H9 (cell line): ENCODE measurements around the gene HACL1. TPM values are rescaled to one million over a fixed set of nuclear protein-coding genes. Genes with fewer than 3 reads are reported as not detected.
"Not testable (repeated sequence)": the region's sequence is repeated elsewhere in the genome, so short reads cannot be mapped to it uniquely, and the experiment has no call there.

Source experiments
- DNase-seq: peaks from one replicate; pipeline ENCODE4 v3.0.0-alpha.2; 2017
- H2AFZ ChIP-seq: one replicate; pipeline ENCODE4 v1.6.1; 2013; ENCODE audit warnings: mild to moderate bottlenecking, low read length, control low read depth, moderate library complexity
- H2AK5ac ChIP-seq: 2 replicates; pipeline ENCODE4 v1.6.1; 2013; ENCODE audit warnings: low read length, control low read depth, mixed read lengths; ENCODE audit not compliant: insufficient read length
- H2BK120ac ChIP-seq: one replicate; pipeline ENCODE4 v1.6.1; 2013; ENCODE audit warnings: low read depth, mild to moderate bottlenecking, low read length, control low read depth, inconsistent platforms; ENCODE audit not compliant: poor library complexity, severe bottlenecking
- H2BK12ac ChIP-seq: 2 replicates; pipeline ENCODE4 v1.6.1; 2013; ENCODE audit warnings: low read length, control low read depth, mixed read lengths, low read depth; ENCODE audit not compliant: insufficient read length
- H2BK15ac ChIP-seq: 2 replicates; pipeline ENCODE4 v1.6.1; 2013; ENCODE audit warnings: low read depth, low read length, control low read depth
- H2BK20ac ChIP-seq: one replicate; pipeline ENCODE4 v1.6.1; 2013; ENCODE audit warnings: low read depth, mild to moderate bottlenecking, low read length, control low read depth, inconsistent platforms; ENCODE audit not compliant: poor library complexity, severe bottlenecking
- H2BK5ac ChIP-seq: 2 replicates; pipeline ENCODE4 v1.6.1; 2013; ENCODE audit warnings: low read length, control low read depth, mixed read lengths; ENCODE audit not compliant: insufficient read length
- H3K14ac ChIP-seq: 2 replicates; pipeline ENCODE4 v1.6.1; 2013; ENCODE audit warnings: low read length, control low read depth; ENCODE audit not compliant: insufficient read depth
- H3K18ac ChIP-seq: 2 replicates; pipeline ENCODE4 v1.6.1; 2013; ENCODE audit warnings: low read depth, mild to moderate bottlenecking, mixed read lengths, low read length, control low read depth; ENCODE audit not compliant: insufficient read length
- H3K23ac ChIP-seq: 2 replicates; pipeline ENCODE4 v1.6.1; 2013; ENCODE audit warnings: low read length, control low read depth, mixed read lengths, low read depth; ENCODE audit not compliant: insufficient read length
- H3K23me2 ChIP-seq: 2 replicates; pipeline ENCODE4 v1.6.1; 2013; ENCODE audit warnings: low read depth, mild to moderate bottlenecking, mixed read lengths, low read length, control low read depth; ENCODE audit not compliant: insufficient read length, poor library complexity, severe bottlenecking
- H3K27ac ChIP-seq: 2 replicates; pipeline ENCODE4 v1.5.1; 2013; ENCODE audit warnings: low read length, control low read depth, mixed read lengths, low read depth; ENCODE audit not compliant: insufficient read length
- H3K27me3 ChIP-seq: 2 replicates; pipeline ENCODE4 v1.6.1; 2013; ENCODE audit warnings: low read length, control low read depth, inconsistent platforms; ENCODE audit not compliant: insufficient read depth
- H3K4ac ChIP-seq: 2 replicates; pipeline ENCODE4 v1.6.1; 2013; ENCODE audit warnings: low read depth, mild to moderate bottlenecking, control low read depth, inconsistent platforms, low read length, moderate library complexity
- H3K4me1 ChIP-seq: 2 replicates; pipeline ENCODE4 v1.6.1; 2013; ENCODE audit warnings: low read length, control low read depth, inconsistent platforms; ENCODE audit not compliant: insufficient read depth
- H3K4me2 ChIP-seq: 2 replicates; pipeline ENCODE4 v1.6.1; 2013; ENCODE audit warnings: low read length, control low read depth, mixed read lengths; ENCODE audit not compliant: insufficient read length, insufficient read depth
- H3K56ac ChIP-seq: 2 replicates; pipeline ENCODE4 v1.6.1; 2013; ENCODE audit warnings: low read depth, mild to moderate bottlenecking, mixed read lengths, low read length, control low read depth; ENCODE audit not compliant: insufficient read length
- H3K79me1 ChIP-seq: 2 replicates; pipeline ENCODE4 v1.6.1; 2013; ENCODE audit warnings: low read depth, mild to moderate bottlenecking, moderate library complexity, low read length, control low read depth, inconsistent platforms; ENCODE audit not compliant: insufficient read depth, poor library complexity, severe bottlenecking
- H3K79me2 ChIP-seq: 2 replicates; pipeline ENCODE4 v1.6.1; 2013; ENCODE audit warnings: low read length, control low read depth, inconsistent platforms; ENCODE audit not compliant: insufficient read depth
- H3K9ac ChIP-seq: 2 replicates; pipeline ENCODE4 v1.6.1; 2013; ENCODE audit warnings: low read length, control low read depth, mixed read lengths; ENCODE audit not compliant: insufficient read length; ENCODE audit errors: extremely low read depth
- H3K9me3 ChIP-seq: one replicate; pipeline ENCODE4 v1.6.1; 2013; ENCODE audit warnings: low read depth, low read length, inconsistent platforms; ENCODE audit not compliant: control insufficient read depth
- H3T11ph ChIP-seq: one replicate; pipeline ENCODE4 v1.6.1; 2013; ENCODE audit warnings: mild to moderate bottlenecking, low read length, control low read depth, inconsistent platforms
- H4K20me1 ChIP-seq: one replicate; pipeline ENCODE4 v1.6.1; 2013; ENCODE audit not compliant: control insufficient read depth, insufficient read length, insufficient read depth
- H4K5ac ChIP-seq: 2 replicates; pipeline ENCODE4 v1.6.1; 2013; ENCODE audit warnings: low read depth, mild to moderate bottlenecking, mixed read lengths, low read length, control low read depth; ENCODE audit not compliant: insufficient read length
- H4K8ac ChIP-seq: replicated peaks from 2 replicates; pipeline ENCODE4 v1.6.1; 2013; ENCODE audit warnings: low read length, control low read depth, mixed read lengths, low read depth; ENCODE audit not compliant: insufficient read length
- H4K91ac ChIP-seq: 2 replicates; pipeline ENCODE4 v1.6.1; 2013; ENCODE audit warnings: low read depth, mild to moderate bottlenecking, moderate library complexity, mixed read lengths, low read length, control low read depth; ENCODE audit not compliant: insufficient read length
- H3K27ac Mint-ChIP-seq, 3 experiments: 2 replicates in 2 of 3; 3 replicates in 1 of 3; pipeline ENCODE4 v1.8.0; 2020 to 2021; ENCODE audit warnings: mixed read lengths in 3 of 3, mild to moderate bottlenecking in 1 of 3, moderate library complexity in 1 of 3
- H3K27me3 Mint-ChIP-seq: 2 replicates; pipeline ENCODE4 v1.8.0; 2021; ENCODE audit warnings: low read depth, mild to moderate bottlenecking, moderate library complexity, mixed read lengths
- H3K36me3 Mint-ChIP-seq, 3 experiments: 2 replicates in 2 of 3; 3 replicates in 1 of 3; pipeline ENCODE4 v1.8.0; 2020 to 2021; ENCODE audit warnings: low read depth in 3 of 3, mixed read lengths in 3 of 3; ENCODE audit not compliant: insufficient read depth in 1 of 3
- H3K4me1 Mint-ChIP-seq, 2 experiments: 2 replicates each; pipeline ENCODE4 v1.8.0; 2020; ENCODE audit warnings: mixed read lengths in 2 of 2
- H3K4me3 Mint-ChIP-seq, 2 experiments: 2 replicates in 1 of 2; 3 replicates in 1 of 2; pipeline ENCODE4 v1.8.0; 2020 to 2021; ENCODE audit warnings: mild to moderate bottlenecking in 2 of 2, mixed read lengths in 2 of 2, moderate library complexity in 1 of 2
- H3K9me3 Mint-ChIP-seq, 2 experiments: 2 replicates in 1 of 2; 3 replicates in 1 of 2; pipeline ENCODE4 v1.8.0; 2020; ENCODE audit warnings: mild to moderate bottlenecking in 2 of 2, mixed read lengths in 2 of 2, moderate library complexity in 1 of 2
- WGBS: extraction: QIAGEN DNeasy Blood & Tissue Kit; methylation state at CpG from one replicate; pipeline ENCODE4 v1.1.7; 2013; ENCODE audit warnings: missing lambda C conversion rate, low lambda C conversion rate, mixed read lengths; ENCODE audit not compliant: insufficient read length; ENCODE audit errors: extremely low coverage; 5-methylcytosine and 5-hydroxymethylcytosine counted together
- total RNA-seq: library from RNA; stranded (reverse); gene quantifications from 2 replicates; pipeline ENCODE4 v1.2.1, GENCODE V29; 2021
- TF ChIP-seq, protein P1 (sequence below): fragments of 200-600 bp; sonication (generic); conservative IDR thresholded peaks from 3 replicates; pipeline ENCODE4 v1.8.0; 2021; ENCODE audit warnings: antibody characterized with exemption, mild to moderate bottlenecking

HACL1 gene
- total RNA-seq, 1 experiment from 2014 or later: 52.6 TPM

DNA sequence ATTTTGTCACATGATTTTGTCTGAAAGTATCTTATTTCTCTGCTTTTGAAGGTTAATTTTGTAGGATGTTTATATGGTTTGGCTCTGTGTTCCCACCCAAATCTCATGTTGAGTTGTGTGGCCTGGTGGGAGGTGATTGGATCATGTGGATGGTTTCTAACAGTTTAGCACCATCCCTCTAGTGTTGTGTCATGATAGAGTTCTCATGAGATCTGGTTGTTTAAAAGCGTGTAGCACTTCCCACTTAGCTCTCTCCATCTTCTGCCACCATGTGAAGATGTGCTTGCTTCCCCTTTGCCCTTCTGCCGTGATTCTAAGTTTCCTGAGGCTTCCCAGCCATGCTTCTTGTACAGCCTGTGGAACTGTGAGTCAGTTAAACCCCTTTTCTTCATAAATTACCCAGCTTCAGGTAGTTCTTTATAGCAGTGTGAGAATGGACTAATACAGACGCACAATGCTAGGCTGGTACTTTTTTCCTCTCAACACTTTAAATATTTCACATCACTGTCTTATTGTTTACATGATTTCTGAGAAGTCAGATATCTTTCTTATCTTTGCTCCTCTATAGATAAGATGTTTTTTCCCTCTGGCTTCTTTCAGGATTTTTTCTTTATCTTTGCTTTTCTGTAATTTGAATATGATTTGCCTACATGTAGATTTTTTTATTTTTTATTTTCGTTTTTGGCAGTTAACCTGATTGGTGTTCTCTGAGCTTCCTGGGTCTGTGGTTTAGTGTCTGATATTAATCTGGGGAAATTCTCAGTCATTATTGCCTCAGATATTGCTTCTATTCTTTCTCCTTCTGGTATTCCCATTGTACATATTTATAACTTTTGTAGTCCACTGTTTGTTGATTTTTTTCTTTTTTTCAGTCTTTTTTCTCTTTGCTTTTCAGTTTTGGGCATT is 22.4 kb upstream of the HACL1 start:
- H3K9me3 ChIP-seq: peaks cover 11% of the 10 kb centered on the region
- no peak overlapping the region for H2BK20ac ChIP-seq
- no peak overlapping the region for H4K5ac ChIP-seq
- H3K27ac Mint-ChIP-seq: no peak overlapping the region
- no peak overlapping the region for H2AFZ ChIP-seq
- no peak overlapping the region for H2BK12ac ChIP-seq
- TF ChIP-seq, protein P1, sequence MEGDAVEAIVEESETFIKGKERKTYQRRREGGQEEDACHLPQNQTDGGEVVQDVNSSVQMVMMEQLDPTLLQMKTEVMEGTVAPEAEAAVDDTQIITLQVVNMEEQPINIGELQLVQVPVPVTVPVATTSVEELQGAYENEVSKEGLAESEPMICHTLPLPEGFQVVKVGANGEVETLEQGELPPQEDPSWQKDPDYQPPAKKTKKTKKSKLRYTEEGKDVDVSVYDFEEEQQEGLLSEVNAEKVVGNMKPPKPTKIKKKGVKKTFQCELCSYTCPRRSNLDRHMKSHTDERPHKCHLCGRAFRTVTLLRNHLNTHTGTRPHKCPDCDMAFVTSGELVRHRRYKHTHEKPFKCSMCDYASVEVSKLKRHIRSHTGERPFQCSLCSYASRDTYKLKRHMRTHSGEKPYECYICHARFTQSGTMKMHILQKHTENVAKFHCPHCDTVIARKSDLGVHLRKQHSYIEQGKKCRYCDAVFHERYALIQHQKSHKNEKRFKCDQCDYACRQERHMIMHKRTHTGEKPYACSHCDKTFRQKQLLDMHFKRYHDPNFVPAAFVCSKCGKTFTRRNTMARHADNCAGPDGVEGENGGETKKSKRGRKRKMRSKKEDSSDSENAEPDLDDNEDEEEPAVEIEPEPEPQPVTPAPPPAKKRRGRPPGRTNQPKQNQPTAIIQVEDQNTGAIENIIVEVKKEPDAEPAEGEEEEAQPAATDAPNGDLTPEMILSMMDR: no peak
- peaks cover 0 to 2% of the 10 kb centered on the region in 2 experiments; a peak in 2 of 4 replicates for H3K4me1 Mint-ChIP-seq
- no peak overlapping the region for H3K18ac ChIP-seq
- no peak overlapping the region for H4K91ac ChIP-seq
- H4K20me1 ChIP-seq: no peaks in the 10 kb centered on the region
- H3T11ph ChIP-seq: no peak overlapping the region
- peaks cover 31 to 39% (median 35%) of the 10 kb centered on the region in 3 experiments for H3K36me3 Mint-ChIP-seq
- no peaks in the 10 kb centered on the region for H3K79me1 ChIP-seq
- no peaks in the 10 kb centered on the region for H3K27me3 ChIP-seq
- H3K27ac ChIP-seq: no peak overlapping the region
- DNase-seq: no peak
- H2BK120ac ChIP-seq: no peak overlapping the region
- no peaks in the 10 kb centered on the region for H3K27me3 Mint-ChIP-seq
- no peaks in the 10 kb centered on the region for H3K23me2 ChIP-seq
- H4K8ac ChIP-seq: no peak overlapping the region
- H3K23ac ChIP-seq: no peak overlapping the region
- no peak overlapping the region for H3K4me2 ChIP-seq
- H3K4me3 Mint-ChIP-seq: no peak overlapping the region
- no CpG with 5 or more reads among the region's 4 CpGs for WGBS
- H2BK5ac ChIP-seq: no peak overlapping the region
- no peaks in the 10 kb centered on the region for H3K79me2 ChIP-seq
- no peak overlapping the region for H3K4ac ChIP-seq
- no peak overlapping the region for H3K14ac ChIP-seq
- no peak overlapping the region for H2AK5ac ChIP-seq
- H3K4me1 ChIP-seq: no peaks in the 10 kb centered on the region
- H3K56ac ChIP-seq: no peak overlapping the region
- H2BK15ac ChIP-seq: no peak overlapping the region
- H3K9ac ChIP-seq: no peak overlapping the region
- peaks cover 32 to 42% of the 10 kb centered on the region in 2 experiments for H3K9me3 Mint-ChIP-seq

DNA sequence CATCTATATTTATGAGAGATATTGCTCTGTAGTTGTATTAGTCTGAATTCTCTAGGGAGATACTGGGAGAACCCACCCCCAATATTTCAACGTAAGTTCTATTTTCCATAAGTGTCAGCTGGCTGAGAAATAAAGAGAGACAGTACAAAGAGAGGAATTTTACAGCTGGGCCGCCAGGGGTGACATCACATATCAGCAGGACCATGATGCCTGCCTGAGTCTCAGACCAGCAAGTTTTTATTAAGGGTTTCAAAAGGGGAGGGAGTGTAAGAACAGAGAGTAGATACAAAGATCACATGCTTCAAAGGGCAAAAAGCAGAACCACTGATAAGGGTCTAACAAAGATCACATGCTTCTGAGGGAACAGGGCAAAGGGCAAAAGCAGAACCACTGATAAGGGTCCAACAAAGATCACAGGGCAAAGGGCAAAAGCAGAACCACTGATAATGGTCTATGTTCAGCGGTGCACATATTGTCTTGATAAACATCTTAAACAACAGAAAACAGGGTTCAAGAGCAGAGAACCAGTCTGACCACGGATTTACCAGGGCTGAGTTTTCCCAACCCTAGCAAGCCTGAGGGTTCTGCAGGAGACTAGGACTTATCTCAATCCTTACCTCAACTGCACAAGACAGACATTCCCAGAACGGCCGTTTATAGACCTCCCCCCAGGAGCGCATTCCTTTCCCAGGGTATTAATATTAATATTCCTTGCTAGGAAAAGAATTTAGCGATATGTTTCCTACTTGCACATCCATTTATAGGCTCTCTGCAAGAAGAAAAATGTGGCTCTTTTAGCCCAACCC is 18.5 kb upstream of the HACL1 start:
- WGBS: no CpG with 5 or more reads among the region's 8 CpGs
- H3K9me3 ChIP-seq: peaks cover 11% of the 10 kb centered on the region

More for the DNA sequence above, 18.5 kb upstream of the HACL1 start:
- H2BK5ac ChIP-seq, H3T11ph ChIP-seq, H3K23ac ChIP-seq, H3K27ac Mint-ChIP-seq, H3K23me2 ChIP-seq, H4K91ac ChIP-seq, H3K4me3 Mint-ChIP-seq, H3K4ac ChIP-seq, H4K5ac ChIP-seq, H2AFZ ChIP-seq, H2AK5ac ChIP-seq, H3K27me3 Mint-ChIP-seq, H3K4me2 ChIP-seq, H3K56ac ChIP-seq, H2BK120ac ChIP-seq, H2BK12ac ChIP-seq, H4K8ac ChIP-seq, H4K20me1 ChIP-seq, H3K27me3 ChIP-seq, H2BK15ac ChIP-seq, DNase-seq, H3K4me1 Mint-ChIP-seq, H3K79me2 ChIP-seq, H3K14ac ChIP-seq, H3K27ac ChIP-seq, H3K18ac ChIP-seq, H3K4me1 ChIP-seq, H3K79me1 ChIP-seq, H2BK20ac ChIP-seq, H3K9ac ChIP-seq: not testable (repeated sequence)
- H3K36me3 Mint-ChIP-seq: peaks cover 31 to 40% (median 35%) of the 10 kb centered on the region in 3 experiments
- H3K9me3 Mint-ChIP-seq: peaks cover 32 to 45% of the 10 kb centered on the region in 2 experiments
